ENCODE results near the gene MACROH2A2.

Gene MACROH2A2

GRCh38 chr10:70160798-70161197 lies 108.2 kb downstream of the MACROH2A2 start:
- DNase-seq (ENCODE audit: low spot score) = no peak

Data from hematopoietic multipotent progenitor cell treated with erythropoietin and hydrocortisone succinate and interleukin-3 and kit ligand, for 15 days (in vitro differentiated cells).